HepG2 (cell line): Measurements from ENCODE around the gene COQ10B. TPM values are rescaled to one million over a fixed set of nuclear protein-coding genes. Genes with fewer than 3 reads are reported as not detected.

Source experiments
- ATRX ChIP-seq: sonication (generic); formaldehyde crosslinking; IDR thresholded peaks from 2 replicates; pipeline ENCODE4 v1.4.0; 2020; ENCODE audit warnings: missing genetic modification reagents, borderline replicate concordance
- IKZF1 ChIP-seq: fragments of 450-650 bp; IDR thresholded peaks from 2 replicates; pipeline ENCODE4 v1.7.1; 2016
- MED1 ChIP-seq: sonication (generic); formaldehyde crosslinking; IDR thresholded peaks from 2 replicates; pipeline ENCODE4 v1.4.0; 2020; ENCODE audit warnings: missing genetic modification reagents
- MYC ChIP-seq: sonication (generic); formaldehyde crosslinking; IDR thresholded peaks from 2 replicates; pipeline ENCODE4 v1.9.0; 2021; ENCODE audit warnings: missing genetic modification reagents, borderline replicate concordance
- SCMH1 ChIP-seq: sonication (generic); formaldehyde crosslinking; IDR thresholded peaks from 2 replicates; pipeline ENCODE4 v1.9.0; 2021; ENCODE audit warnings: missing genetic modification reagents, mild to moderate bottlenecking, borderline replicate concordance
- TOE1 ChIP-seq: sonication (generic); formaldehyde crosslinking; IDR thresholded peaks from 2 replicates; pipeline ENCODE4 v1.4.0; 2020; ENCODE audit warnings: mild to moderate bottlenecking, missing genetic modification reagents
- ZNF644 ChIP-seq: IDR thresholded peaks from 2 replicates; pipeline ENCODE4 v1.6.1; 2016; ENCODE audit warnings: low read depth
- ZNF83 ChIP-seq: sonication (generic); formaldehyde crosslinking; IDR thresholded peaks from 2 replicates; pipeline ENCODE4 v1.4.0; 2020; ENCODE audit warnings: missing genetic modification reagents, mild to moderate bottlenecking, borderline replicate concordance
- ZNF839 ChIP-seq: sonication (generic); formaldehyde crosslinking; IDR thresholded peaks from 2 replicates; pipeline ENCODE4 v1.4.0; 2020; ENCODE audit warnings: missing genetic modification reagents, mild to moderate bottlenecking, borderline replicate concordance
- ZSCAN29 ChIP-seq: sonication (generic); formaldehyde crosslinking; conservative IDR thresholded peaks from 2 replicates; pipeline ENCODE4 v1.4.0; 2020; ENCODE audit warnings: mild to moderate bottlenecking, missing genetic modification reagents
- polyA plus RNA-seq, 8 experiments: library from polyadenylated mRNA; depleted of rRNA in 3 of 8; stranded (reverse) in 7 of 8; unstranded in 1 of 8; fragments of >200 nt; fragmentation: Illumina TruSeq in 4 of 8; extraction: Trizol in 4 of 8; gene quantifications; 2 replicates each; pipeline versions ENCODE4 v1.2.1 to v1.2.3, GENCODE V29; 2011 to 2016; ENCODE audit warnings: low read depth in 4 of 8, missing spikeins in 1 of 8, mixed read lengths in 1 of 8; ENCODE audit not compliant: insufficient read depth in 1 of 8
- total RNA-seq, 5 experiments: library from RNA; depleted of rRNA; stranded (reverse); fragments of >200 nt; fragmentation: Illumina TruSeq; extraction: Trizol; gene quantifications; 2 replicates each; pipeline ENCODE4 v1.2.3, GENCODE V29; 2016; ENCODE audit warnings: low read depth in 1 of 5
- TF ChIP-seq, protein P1 (sequence below): sonication (generic); formaldehyde crosslinking; IDR thresholded peaks from 2 replicates; pipeline ENCODE4 v1.8.0; 2022; ENCODE audit warnings: mild to moderate bottlenecking, missing genetic modification reagents; ENCODE audit not compliant: insufficient replicate concordance
- TF ChIP-seq, protein P2 (sequence below): sonication (generic); formaldehyde crosslinking; IDR thresholded peaks from 2 replicates; pipeline ENCODE4; 2020; ENCODE audit warnings: missing genetic modification reagents, mild to moderate bottlenecking, borderline replicate concordance
- TF ChIP-seq, protein P3 (sequence below): sonication (generic); formaldehyde crosslinking; IDR thresholded peaks from 2 replicates; pipeline ENCODE4 v1.8.1; 2023; ENCODE audit warnings: mild to moderate bottlenecking, inconsistent platforms, moderate library complexity, missing genetic modification reagents, borderline replicate concordance
- TF ChIP-seq, protein P4 (sequence below): sonication (generic); formaldehyde crosslinking; IDR thresholded peaks from 2 replicates; pipeline ENCODE4 v1.4.0; 2020; ENCODE audit warnings: mild to moderate bottlenecking, missing genetic modification reagents
- TF ChIP-seq, protein P5 (sequence below): sonication (generic); formaldehyde crosslinking; IDR thresholded peaks from 2 replicates; pipeline ENCODE4 v1.4.0; 2020; ENCODE audit warnings: low read depth, mild to moderate bottlenecking, missing genetic modification reagents
- TF ChIP-seq, protein P6 (sequence below): IDR thresholded peaks from 2 replicates; pipeline ENCODE4 v1.6.1; 2016; ENCODE audit warnings: missing genetic modification reagents, missing compliant biosample characterization
- TF ChIP-seq, protein P7 (sequence below): sonication (generic); formaldehyde crosslinking; IDR thresholded peaks from 2 replicates; pipeline ENCODE4 v1.5.1; 2020; ENCODE audit warnings: mild to moderate bottlenecking, moderate library complexity, missing genetic modification reagents

The COQ10B gene
- total and polyA plus RNA-seq, 2 of the 13 experiments (the other 11 are each of a cell fraction or from before 2014, with no cell fraction given), result 4.6 to 34.9 TPM

DNA sequence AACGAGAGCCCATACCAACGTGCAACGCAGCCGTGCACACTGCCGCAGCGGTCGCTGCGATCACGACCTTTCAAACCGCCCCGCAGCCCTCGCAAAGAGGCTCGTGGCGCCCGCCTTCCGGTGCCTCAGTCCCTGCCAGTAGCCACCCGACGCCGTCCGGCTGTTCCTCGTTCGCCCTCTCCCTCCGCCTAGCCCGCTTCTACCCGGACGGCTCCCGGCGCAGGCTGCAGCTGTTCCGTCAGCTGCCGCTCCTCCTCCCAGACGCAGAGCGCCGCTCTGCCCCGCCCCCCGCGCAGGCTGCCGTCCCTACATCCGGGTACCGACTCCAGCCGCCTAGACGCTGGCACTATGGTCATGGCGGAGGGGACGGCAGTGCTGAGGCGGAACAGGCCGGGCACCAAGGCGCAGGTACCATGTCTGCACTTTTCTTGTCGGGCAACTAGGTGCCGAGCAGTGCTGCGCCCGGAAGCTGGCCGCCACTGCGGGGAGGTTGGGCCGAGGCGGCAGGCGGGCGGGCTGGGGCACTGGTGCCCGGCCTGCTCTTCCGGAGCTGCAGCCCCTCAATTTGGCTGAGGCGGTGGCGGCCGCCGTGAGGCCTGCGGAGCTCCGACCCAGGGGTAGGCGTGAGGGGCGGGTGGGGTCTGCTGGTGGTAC is 62.5 kb downstream of the COQ10B start, which contains the start of gene MOB4 (continued):
- TF ChIP-seq, protein P1, sequence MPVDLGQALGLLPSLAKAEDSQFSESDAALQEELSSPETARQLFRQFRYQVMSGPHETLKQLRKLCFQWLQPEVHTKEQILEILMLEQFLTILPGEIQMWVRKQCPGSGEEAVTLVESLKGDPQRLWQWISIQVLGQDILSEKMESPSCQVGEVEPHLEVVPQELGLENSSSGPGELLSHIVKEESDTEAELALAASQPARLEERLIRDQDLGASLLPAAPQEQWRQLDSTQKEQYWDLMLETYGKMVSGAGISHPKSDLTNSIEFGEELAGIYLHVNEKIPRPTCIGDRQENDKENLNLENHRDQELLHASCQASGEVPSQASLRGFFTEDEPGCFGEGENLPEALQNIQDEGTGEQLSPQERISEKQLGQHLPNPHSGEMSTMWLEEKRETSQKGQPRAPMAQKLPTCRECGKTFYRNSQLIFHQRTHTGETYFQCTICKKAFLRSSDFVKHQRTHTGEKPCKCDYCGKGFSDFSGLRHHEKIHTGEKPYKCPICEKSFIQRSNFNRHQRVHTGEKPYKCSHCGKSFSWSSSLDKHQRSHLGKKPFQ (CRISPR knock-in tag), result peak; percentile 95
- TF ChIP-seq SCMH1 (CRISPR knock-in tag) (no peak), MYC (CRISPR knock-in tag) (peak; percentile 96), MED1 (CRISPR knock-in tag) (peak; percentile 94), ZNF839 (CRISPR knock-in tag) (peak; percentile 99), ZSCAN29 (CRISPR knock-in tag) (peak; percentile 98), ATRX (CRISPR knock-in tag) (no peak), IKZF1 (no peak), ZNF83 (CRISPR knock-in tag) (peak; percentile 98; the same call in 1 of the 2 replicates), ZNF644 (CRISPR knock-in tag) (no peak), TOE1 (CRISPR knock-in tag) (no peak; the same call in 1 of the 2 replicates)
- TF ChIP-seq, protein P2, sequence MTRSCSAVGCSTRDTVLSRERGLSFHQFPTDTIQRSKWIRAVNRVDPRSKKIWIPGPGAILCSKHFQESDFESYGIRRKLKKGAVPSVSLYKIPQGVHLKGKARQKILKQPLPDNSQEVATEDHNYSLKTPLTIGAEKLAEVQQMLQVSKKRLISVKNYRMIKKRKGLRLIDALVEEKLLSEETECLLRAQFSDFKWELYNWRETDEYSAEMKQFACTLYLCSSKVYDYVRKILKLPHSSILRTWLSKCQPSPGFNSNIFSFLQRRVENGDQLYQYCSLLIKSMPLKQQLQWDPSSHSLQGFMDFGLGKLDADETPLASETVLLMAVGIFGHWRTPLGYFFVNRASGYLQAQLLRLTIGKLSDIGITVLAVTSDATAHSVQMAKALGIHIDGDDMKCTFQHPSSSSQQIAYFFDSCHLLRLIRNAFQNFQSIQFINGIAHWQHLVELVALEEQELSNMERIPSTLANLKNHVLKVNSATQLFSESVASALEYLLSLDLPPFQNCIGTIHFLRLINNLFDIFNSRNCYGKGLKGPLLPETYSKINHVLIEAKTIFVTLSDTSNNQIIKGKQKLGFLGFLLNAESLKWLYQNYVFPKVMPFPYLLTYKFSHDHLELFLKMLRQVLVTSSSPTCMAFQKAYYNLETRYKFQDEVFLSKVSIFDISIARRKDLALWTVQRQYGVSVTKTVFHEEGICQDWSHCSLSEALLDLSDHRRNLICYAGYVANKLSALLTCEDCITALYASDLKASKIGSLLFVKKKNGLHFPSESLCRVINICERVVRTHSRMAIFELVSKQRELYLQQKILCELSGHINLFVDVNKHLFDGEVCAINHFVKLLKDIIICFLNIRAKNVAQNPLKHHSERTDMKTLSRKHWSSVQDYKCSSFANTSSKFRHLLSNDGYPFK, result peak; percentile 97
- TF ChIP-seq, protein P3, sequence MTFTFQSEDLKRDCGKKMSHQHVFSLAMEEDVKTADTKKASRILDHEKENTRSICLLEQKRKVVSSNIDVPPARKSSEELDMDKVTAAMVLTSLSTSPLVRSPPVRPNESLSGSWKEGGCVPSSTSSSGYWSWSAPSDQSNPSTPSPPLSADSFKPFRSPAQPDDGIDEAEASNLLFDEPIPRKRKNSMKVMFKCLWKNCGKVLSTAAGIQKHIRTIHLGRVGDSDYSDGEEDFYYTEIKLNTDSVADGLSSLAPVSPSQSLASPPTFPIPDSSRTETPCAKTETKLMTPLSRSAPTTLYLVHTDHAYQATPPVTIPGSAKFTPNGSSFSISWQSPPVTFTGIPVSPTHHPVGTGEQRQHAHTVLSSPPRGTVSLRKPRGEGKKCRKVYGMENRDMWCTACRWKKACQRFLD (CRISPR knock-in tag), result peak; percentile 80; the same call in 1 of the 2 replicates
- TF ChIP-seq, protein P4, sequence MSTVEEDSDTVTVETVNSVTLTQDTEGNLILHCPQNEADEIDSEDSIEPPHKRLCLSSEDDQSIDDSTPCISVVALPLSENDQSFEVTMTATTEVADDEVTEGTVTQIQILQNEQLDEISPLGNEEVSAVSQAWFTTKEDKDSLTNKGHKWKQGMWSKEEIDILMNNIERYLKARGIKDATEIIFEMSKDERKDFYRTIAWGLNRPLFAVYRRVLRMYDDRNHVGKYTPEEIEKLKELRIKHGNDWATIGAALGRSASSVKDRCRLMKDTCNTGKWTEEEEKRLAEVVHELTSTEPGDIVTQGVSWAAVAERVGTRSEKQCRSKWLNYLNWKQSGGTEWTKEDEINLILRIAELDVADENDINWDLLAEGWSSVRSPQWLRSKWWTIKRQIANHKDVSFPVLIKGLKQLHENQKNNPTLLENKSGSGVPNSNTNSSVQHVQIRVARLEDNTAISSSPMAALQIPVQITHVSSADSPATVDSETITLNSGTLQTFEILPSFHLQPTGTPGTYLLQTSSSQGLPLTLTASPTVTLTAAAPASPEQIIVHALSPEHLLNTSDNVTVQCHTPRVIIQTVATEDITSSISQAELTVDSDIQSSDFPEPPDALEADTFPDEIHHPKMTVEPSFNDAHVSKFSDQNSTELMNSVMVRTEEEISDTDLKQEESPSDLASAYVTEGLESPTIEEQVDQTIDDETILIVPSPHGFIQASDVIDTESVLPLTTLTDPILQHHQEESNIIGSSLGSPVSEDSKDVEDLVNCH (CRISPR knock-in tag), result peak; percentile 99; the same call in 1 of the 2 replicates
- TF ChIP-seq, protein P5, sequence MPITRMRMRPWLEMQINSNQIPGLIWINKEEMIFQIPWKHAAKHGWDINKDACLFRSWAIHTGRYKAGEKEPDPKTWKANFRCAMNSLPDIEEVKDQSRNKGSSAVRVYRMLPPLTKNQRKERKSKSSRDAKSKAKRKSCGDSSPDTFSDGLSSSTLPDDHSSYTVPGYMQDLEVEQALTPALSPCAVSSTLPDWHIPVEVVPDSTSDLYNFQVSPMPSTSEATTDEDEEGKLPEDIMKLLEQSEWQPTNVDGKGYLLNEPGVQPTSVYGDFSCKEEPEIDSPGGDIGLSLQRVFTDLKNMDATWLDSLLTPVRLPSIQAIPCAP (CRISPR knock-in tag), result no peak; the same call in 1 of the 2 replicates
- TF ChIP-seq, protein P6, sequence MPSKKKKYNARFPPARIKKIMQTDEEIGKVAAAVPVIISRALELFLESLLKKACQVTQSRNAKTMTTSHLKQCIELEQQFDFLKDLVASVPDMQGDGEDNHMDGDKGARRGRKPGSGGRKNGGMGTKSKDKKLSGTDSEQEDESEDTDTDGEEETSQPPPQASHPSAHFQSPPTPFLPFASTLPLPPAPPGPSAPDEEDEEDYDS (CRISPR knock-in tag), result peak; percentile 97
- TF ChIP-seq, protein P7, sequence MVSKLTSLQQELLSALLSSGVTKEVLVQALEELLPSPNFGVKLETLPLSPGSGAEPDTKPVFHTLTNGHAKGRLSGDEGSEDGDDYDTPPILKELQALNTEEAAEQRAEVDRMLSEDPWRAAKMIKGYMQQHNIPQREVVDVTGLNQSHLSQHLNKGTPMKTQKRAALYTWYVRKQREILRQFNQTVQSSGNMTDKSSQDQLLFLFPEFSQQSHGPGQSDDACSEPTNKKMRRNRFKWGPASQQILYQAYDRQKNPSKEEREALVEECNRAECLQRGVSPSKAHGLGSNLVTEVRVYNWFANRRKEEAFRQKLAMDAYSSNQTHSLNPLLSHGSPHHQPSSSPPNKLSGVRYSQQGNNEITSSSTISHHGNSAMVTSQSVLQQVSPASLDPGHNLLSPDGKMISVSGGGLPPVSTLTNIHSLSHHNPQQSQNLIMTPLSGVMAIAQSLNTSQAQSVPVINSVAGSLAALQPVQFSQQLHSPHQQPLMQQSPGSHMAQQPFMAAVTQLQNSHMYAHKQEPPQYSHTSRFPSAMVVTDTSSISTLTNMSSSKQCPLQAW (CRISPR knock-in tag), result peak; percentile 97
